Measurements from ENCODE around the gene JMJD6.
"Not testable (repeated sequence)": the region's sequence is repeated elsewhere in the genome, so short reads cannot be mapped to it uniquely, and the experiment has no call there.

JMJD6 gene

DNA sequence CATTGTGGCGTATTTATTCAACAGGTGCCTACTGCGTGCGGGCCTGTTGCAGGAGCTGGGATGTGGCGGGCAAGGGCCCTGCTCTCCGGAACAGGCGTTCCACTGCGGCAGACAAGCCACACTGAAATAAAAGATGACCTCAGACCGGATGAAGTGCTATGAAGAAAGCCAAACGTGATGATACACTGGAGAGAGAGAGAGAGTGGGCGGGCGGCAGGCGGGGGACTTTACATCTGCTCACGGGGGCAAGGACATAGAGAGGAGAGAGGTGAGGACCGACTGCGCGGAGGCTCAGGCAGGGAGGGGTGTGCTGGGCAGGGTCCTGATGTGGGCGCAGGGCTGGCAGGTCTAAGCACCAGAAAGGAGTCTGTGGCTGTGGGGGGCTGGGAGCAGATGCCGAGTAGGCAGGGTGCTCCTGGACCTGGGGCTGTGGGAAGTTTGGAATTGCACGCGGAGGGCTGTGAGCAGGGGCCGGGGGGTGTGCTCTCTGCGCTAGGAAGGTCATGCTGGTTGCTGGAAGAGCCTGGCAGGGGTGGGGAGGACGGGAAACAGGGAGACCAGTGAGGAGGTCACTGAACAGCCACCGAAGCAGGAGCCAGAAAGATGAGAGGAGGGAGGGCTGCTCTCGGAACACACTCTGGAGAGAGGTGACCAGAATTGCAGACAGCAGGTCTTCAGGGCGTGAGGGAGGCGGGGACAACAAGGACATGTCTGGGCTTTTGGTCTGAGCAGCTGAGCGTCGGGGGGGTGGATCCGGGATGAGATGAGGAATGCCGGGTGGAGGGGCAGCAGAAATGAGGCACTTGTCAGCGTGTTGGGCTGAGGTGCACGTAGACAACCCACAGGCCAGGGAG, 25.6 kb downstream of the JMJD6 start:
- no peak for DNase-seq (ENCODE audit: low read depth in 1 of 2, low spot score in 1 of 2)
- Histone ChIP-seq H3K27me3 (ENCODE audit: insufficient read depth, poor library complexity, severe bottlenecking) (no peaks in the 10 kb centered on the region), H3K27ac (replicated peaks) (no peak overlapping the region), H3K4me3 (replicated peaks; ENCODE audit: insufficient read depth, low read length) (no peak overlapping the region)
- TF ChIP-seq, protein P1, sequence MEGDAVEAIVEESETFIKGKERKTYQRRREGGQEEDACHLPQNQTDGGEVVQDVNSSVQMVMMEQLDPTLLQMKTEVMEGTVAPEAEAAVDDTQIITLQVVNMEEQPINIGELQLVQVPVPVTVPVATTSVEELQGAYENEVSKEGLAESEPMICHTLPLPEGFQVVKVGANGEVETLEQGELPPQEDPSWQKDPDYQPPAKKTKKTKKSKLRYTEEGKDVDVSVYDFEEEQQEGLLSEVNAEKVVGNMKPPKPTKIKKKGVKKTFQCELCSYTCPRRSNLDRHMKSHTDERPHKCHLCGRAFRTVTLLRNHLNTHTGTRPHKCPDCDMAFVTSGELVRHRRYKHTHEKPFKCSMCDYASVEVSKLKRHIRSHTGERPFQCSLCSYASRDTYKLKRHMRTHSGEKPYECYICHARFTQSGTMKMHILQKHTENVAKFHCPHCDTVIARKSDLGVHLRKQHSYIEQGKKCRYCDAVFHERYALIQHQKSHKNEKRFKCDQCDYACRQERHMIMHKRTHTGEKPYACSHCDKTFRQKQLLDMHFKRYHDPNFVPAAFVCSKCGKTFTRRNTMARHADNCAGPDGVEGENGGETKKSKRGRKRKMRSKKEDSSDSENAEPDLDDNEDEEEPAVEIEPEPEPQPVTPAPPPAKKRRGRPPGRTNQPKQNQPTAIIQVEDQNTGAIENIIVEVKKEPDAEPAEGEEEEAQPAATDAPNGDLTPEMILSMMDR (IDR thresholded peaks at IDR 0.05; ENCODE audit: insufficient read depth, low read length) = no peak
- TF ChIP-seq GABPA (IDR thresholded peaks at IDR 0.05; ENCODE audit: low read depth) = no peak
- TF ChIP-seq POLR2AphosphoS5 (IDR thresholded peaks at IDR 0.05; ENCODE audit: low read depth) = no peak
- TF ChIP-seq, protein P2, sequence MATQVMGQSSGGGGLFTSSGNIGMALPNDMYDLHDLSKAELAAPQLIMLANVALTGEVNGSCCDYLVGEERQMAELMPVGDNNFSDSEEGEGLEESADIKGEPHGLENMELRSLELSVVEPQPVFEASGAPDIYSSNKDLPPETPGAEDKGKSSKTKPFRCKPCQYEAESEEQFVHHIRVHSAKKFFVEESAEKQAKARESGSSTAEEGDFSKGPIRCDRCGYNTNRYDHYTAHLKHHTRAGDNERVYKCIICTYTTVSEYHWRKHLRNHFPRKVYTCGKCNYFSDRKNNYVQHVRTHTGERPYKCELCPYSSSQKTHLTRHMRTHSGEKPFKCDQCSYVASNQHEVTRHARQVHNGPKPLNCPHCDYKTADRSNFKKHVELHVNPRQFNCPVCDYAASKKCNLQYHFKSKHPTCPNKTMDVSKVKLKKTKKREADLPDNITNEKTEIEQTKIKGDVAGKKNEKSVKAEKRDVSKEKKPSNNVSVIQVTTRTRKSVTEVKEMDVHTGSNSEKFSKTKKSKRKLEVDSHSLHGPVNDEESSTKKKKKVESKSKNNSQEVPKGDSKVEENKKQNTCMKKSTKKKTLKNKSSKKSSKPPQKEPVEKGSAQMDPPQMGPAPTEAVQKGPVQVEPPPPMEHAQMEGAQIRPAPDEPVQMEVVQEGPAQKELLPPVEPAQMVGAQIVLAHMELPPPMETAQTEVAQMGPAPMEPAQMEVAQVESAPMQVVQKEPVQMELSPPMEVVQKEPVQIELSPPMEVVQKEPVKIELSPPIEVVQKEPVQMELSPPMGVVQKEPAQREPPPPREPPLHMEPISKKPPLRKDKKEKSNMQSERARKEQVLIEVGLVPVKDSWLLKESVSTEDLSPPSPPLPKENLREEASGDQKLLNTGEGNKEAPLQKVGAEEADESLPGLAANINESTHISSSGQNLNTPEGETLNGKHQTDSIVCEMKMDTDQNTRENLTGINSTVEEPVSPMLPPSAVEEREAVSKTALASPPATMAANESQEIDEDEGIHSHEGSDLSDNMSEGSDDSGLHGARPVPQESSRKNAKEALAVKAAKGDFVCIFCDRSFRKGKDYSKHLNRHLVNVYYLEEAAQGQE (IDR thresholded peaks at IDR 0.05; ENCODE audit: insufficient replicate concordance, low read depth) = no peak
- no peak for TF ChIP-seq SPI1 (IDR thresholded peaks at IDR 0.05; ENCODE audit: borderline replicate concordance, low read depth)

DNA sequence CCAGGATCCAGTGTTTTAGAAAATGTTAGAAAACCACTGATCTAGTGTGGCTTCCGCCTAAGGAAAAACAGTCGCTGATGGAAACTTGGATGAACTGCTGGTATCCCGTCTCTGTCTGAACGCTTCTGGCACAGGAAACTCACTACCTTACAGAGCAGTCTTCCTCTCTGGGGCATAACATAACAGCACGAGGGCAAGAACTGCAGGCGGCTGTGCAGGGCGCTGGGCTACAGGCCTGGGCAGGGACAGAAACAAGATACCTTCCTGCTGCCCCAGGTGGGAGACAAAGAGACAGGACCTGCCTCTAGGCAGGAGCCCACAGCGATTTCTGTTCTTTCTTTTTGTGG, 26.2 kb downstream of the JMJD6 start:
- Histone ChIP-seq H3K27ac (replicated peaks) (no peak overlapping the region), H3K27me3 (ENCODE audit: insufficient read depth, poor library complexity, severe bottlenecking) (no peaks in the 10 kb centered on the region), H3K4me3 (replicated peaks; ENCODE audit: insufficient read depth, low read length) (no peak overlapping the region)
- DNase-seq (ENCODE audit: low read depth in 1 of 2, low spot score in 1 of 2) = no peak
- TF ChIP-seq, protein P1 (IDR thresholded peaks at IDR 0.05; ENCODE audit: insufficient read depth, low read length) = no peak
- TF ChIP-seq SPI1 (IDR thresholded peaks at IDR 0.05; ENCODE audit: borderline replicate concordance, low read depth) = no peak
- TF ChIP-seq, protein P2 (IDR thresholded peaks at IDR 0.05; ENCODE audit: insufficient replicate concordance, low read depth) = no peak
- TF ChIP-seq POLR2AphosphoS5 (IDR thresholded peaks at IDR 0.05; ENCODE audit: low read depth) = no peak
- TF ChIP-seq GABPA (IDR thresholded peaks at IDR 0.05; ENCODE audit: low read depth) = no peak

DNA sequence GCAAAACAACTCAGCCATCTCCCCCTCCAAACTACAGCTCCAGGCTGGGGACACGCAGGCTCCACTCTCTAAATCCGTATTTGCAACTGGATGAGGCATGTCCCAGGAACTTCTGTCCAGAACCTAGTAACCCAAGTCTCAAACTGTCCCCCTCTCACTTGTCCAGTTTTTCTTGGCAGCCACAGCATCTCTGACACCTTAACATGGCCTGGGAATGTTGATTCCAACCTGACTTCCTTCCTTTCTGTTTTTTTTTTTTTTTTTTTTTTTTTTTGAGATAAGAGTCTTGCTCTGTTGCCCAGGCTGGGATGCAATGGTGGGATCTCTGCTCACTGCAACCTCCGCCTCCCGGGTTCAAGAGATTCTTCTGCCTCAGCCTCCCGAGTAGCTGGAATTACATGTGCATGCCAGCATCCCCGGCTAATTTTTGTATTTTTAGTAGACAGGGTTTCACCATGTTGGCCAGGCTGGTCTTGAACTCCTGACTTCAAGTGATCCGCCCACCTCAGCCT, 27.9 kb downstream of the JMJD6 start:
- H3K27me3 ChIP-seq (ENCODE audit: insufficient read depth, poor library complexity, severe bottlenecking); H3K27ac ChIP-seq (replicated peaks); H3K4me3 ChIP-seq (replicated peaks; ENCODE audit: insufficient read depth, low read length); DNase-seq (ENCODE audit: low read depth in 1 of 2, low spot score in 1 of 2): not testable (repeated sequence)

DNA sequence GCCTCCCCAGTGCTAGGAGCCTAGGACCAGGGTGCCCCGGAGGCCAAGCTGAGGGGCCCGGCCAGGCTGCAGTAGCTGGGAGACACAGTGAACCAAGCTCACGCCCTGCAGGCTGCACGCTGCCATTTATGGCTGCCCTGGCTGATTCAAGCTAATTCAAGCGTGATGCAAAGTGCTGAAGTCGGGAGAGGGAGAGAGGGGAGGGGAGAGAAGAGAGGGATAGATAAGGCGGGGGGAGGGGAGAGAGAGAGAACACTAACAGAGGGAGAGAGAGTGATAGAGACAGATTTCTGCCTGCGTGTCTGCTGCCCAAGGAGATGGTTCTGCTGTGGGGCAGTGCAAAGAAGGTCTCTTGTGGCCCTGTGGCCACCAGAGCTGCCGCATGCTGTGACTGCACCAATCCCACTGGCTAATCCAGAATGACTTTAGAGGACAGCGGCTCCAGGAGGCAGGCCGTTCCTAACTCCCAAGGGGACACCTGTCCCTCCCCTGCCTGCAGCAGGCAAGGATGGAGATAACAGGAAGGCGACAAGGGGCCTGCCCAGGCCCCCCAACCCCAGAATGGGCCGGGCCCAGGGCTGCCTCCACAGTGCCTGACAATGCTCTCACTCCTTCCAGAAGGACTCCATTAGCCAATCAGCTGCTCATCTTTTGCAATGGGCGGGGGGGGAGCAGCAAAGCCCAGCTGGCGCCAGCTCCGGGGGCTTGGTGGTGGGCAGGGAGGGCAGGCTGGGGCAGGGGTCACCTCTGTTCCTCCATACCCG, 28.5 kb downstream of the JMJD6 start:
- DNase-seq (ENCODE audit: low read depth in 1 of 2, low spot score in 1 of 2) = no peak
- Histone ChIP-seq H3K27ac (replicated peaks) (no peak overlapping the region), H3K4me3 (replicated peaks; ENCODE audit: insufficient read depth, low read length) (no peak overlapping the region), H3K27me3 (ENCODE audit: insufficient read depth, poor library complexity, severe bottlenecking) (no peaks in the 10 kb centered on the region)
- TF ChIP-seq, protein P2 (IDR thresholded peaks at IDR 0.05; ENCODE audit: insufficient replicate concordance, low read depth) = no peak
- TF ChIP-seq, protein P1 (IDR thresholded peaks at IDR 0.05; ENCODE audit: insufficient read depth, low read length) = no peak
- TF ChIP-seq POLR2AphosphoS5 (IDR thresholded peaks at IDR 0.05; ENCODE audit: low read depth) (no peak), GABPA (IDR thresholded peaks at IDR 0.05; ENCODE audit: low read depth) (no peak), SPI1 (IDR thresholded peaks at IDR 0.05; ENCODE audit: borderline replicate concordance, low read depth) (no peak)

All from HL-60 (cell line).